Measurements from ENCODE around the gene BHLHE40. TPM values are rescaled to one million over a fixed set of nuclear protein-coding genes. Genes with fewer than 3 reads are reported as not detected.

The BHLHE40 gene
- total and polyA plus RNA-seq, 10 of the 15 experiments (the other 5 are each of a cell fraction or from before 2014, with no cell fraction given) = 25.2 to 106 (median 51.4) TPM

- no peak for TF ChIP-seq ZBTB11 (CRISPR knock-in tag; IDR thresholded peaks at IDR 0.05)
- TF ChIP-seq GATAD2B (conservative IDR thresholded peaks at IDR 0.05; ENCODE audit: low read depth) = 0 out of 2 replicates have a peak, but pooled peaks have one; percentile 10
- no peak for TF ChIP-seq PML (IDR thresholded peaks at IDR 0.05; ENCODE audit: low read length)
- TF ChIP-seq ZNF207 (IDR thresholded peaks at IDR 0.05; ENCODE audit: borderline replicate concordance) = no peak
- no peak; a peak in 1 of 4 replicates for TF ChIP-seq IKZF2 (IDR thresholded peaks at IDR 0.05)
- no peak for TF ChIP-seq CHD4 (IDR thresholded peaks at IDR 0.05)
- TF ChIP-seq ATF3 (IDR thresholded peaks at IDR 0.05; ENCODE audit: borderline replicate concordance, extremely low read depth, low read depth, low read length) = no peak
- no peak for TF ChIP-seq SKIL (IDR thresholded peaks at IDR 0.05; ENCODE audit: low read depth, poor library complexity, severe bottlenecking)
- no peak for TF ChIP-seq USF1 (IDR thresholded peaks at IDR 0.05; ENCODE audit: borderline replicate concordance, extremely low read length, insufficient read depth, low read depth, low read length)
- TF ChIP-seq CBX5 (IDR thresholded peaks at IDR 0.05; ENCODE audit: low read depth) = no peak
- peak; percentile 78 for TF ChIP-seq RAD21 (IDR thresholded peaks at IDR 0.05; ENCODE audit: insufficient read depth, low read depth, low read length)
- peak; percentile 79 for TF ChIP-seq SMC3 (IDR thresholded peaks at IDR 0.05; ENCODE audit: borderline replicate concordance, low read length)
- no peak; the same call in 2 of the 3 replicates for TF ChIP-seq POU2F2 (IDR thresholded peaks at IDR 0.05; ENCODE audit: borderline replicate concordance, low read depth, low read length)
- TF ChIP-seq PAX8 (IDR thresholded peaks at IDR 0.05) = no peak
- TF ChIP-seq MAX (IDR thresholded peaks at IDR 0.05; ENCODE audit: low read depth, low read length) = no peak
- no peak for TF ChIP-seq SIN3A (IDR thresholded peaks at IDR 0.05; ENCODE audit: low read depth, low read length)
- TF ChIP-seq ZSCAN29 (IDR thresholded peaks at IDR 0.05) = no peak
- no peak for TF ChIP-seq POLR2AphosphoS5 (IDR thresholded peaks at IDR 0.05; ENCODE audit: low read length)
- no peak for TF ChIP-seq SMAD1 (IDR thresholded peaks at IDR 0.05; ENCODE audit: low read depth, partially characterized antibody)
- TF ChIP-seq EP300 (IDR thresholded peaks at IDR 0.05; ENCODE audit: borderline replicate concordance in 1 of 2, control insufficient read depth in 1 of 2, low read depth in 2 of 2, low read length in 2 of 2) = no peak
- TF ChIP-seq ATF7 (IDR thresholded peaks at IDR 0.05; ENCODE audit: low read depth) = no peak
- no peak for TF ChIP-seq E4F1 (IDR thresholded peaks at IDR 0.05; ENCODE audit: borderline replicate concordance, partially characterized antibody)
These were observed 3.1 kb upstream of the BHLHE40 start (continued) for GRCh38 chr3:4976109-4976508.

All from GM12878 (cell line).